ENCODE results near the gene CARD14. TPM values are rescaled to one million over a fixed set of nuclear protein-coding genes. Genes with fewer than 3 reads are reported as not detected.

CARD14 gene
- total RNA-seq, 1 donor from 2014 or later, result not detected

DNA sequence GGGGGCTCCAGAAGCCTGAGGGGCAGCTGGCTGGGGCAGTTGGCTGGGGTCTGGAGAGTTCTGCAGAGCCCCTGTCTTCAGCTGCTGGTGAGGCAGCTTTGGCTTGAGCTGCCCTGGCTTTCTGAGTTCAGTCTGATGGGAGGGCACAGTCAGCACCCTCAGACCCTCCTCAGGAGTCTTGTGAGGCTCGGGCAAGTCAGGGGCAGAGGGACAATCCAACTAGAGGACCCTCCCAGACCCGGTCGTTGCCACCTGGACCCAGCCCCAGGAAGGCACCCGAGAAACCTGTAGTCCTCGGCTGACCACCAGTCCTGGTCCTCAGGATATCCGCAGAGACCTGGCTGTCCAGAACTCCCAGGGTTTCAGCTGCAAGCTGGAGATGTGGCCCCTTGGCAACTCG is 1.9 kb downstream of the CARD14 start:
- no peak for TF ChIP-seq CTCF (IDR thresholded peaks at IDR 0.05; ENCODE audit: unreplicated experiment)
- Mint-ChIP-seq H3K27me3 (peaks cover 3% of the 10 kb centered on the region), H3K4me3 (ENCODE audit: low read depth) (no peak overlapping the region), H3K36me3 (ENCODE audit: insufficient read depth) (no peaks in the 10 kb centered on the region), H3K4me1 (ENCODE audit: low read depth) (no peaks in the 10 kb centered on the region), H3K9me3 (ENCODE audit: low read depth) (peaks cover 4% of the 10 kb centered on the region), H3K27ac (no peak overlapping the region)
- no peak for DNase-seq (ENCODE audit: low spot score, unreplicated experiment)

DNA sequence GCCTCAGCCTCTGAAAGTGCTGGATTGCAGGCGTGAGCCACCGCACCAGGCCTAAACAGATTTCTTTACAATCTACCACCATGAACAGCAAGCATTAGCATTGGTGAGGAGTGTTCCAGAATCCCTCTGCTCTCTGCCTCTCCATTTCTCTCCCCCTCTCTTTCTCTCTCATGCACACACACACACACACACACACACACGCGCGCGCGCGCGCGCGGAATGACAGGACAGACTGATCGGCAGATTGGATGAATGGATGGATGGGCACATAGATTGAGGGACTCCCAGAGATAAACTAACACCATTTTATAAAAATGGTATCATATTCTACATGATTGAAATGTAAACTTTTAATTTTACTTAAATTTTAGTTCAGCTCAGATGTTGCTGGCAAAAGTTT is 3.3 kb downstream of the CARD14 start:
- Mint-ChIP-seq H3K36me3 (ENCODE audit: insufficient read depth) (no peaks in the 10 kb centered on the region), H3K9me3 (ENCODE audit: low read depth) (peaks cover 4% of the 10 kb centered on the region), H3K27ac (no peak overlapping the region), H3K4me3 (ENCODE audit: low read depth) (no peak overlapping the region), H3K27me3 (peaks cover 3% of the 10 kb centered on the region), H3K4me1 (ENCODE audit: low read depth) (no peaks in the 10 kb centered on the region)
- no peak for TF ChIP-seq CTCF (IDR thresholded peaks at IDR 0.05; ENCODE audit: unreplicated experiment)
- no peak for DNase-seq (ENCODE audit: low spot score, unreplicated experiment)

- no peak overlapping the region for H3K27ac Mint-ChIP-seq
- TF ChIP-seq CTCF (IDR thresholded peaks at IDR 0.05; ENCODE audit: unreplicated experiment), result no peak
- no peak for DNase-seq (ENCODE audit: low spot score, unreplicated experiment)
- no peak overlapping the region for H3K4me3 Mint-ChIP-seq (ENCODE audit: low read depth)
- H3K4me1 Mint-ChIP-seq (ENCODE audit: low read depth), result no peaks in the 10 kb centered on the region
- peaks cover 2% of the 10 kb centered on the region for H3K9me3 Mint-ChIP-seq (ENCODE audit: low read depth)
- no peaks in the 10 kb centered on the region for H3K36me3 Mint-ChIP-seq (ENCODE audit: insufficient read depth)
- H3K27me3 Mint-ChIP-seq, result peaks cover 3% of the 10 kb centered on the region
These were observed 4.1 kb downstream of the CARD14 start for GRCh38 chr17:80173916-80174315.

- no peak for TF ChIP-seq CTCF (IDR thresholded peaks at IDR 0.05; ENCODE audit: unreplicated experiment)
- no peaks in the 10 kb centered on the region for H3K9me3 Mint-ChIP-seq (ENCODE audit: low read depth)
- H3K27ac Mint-ChIP-seq, result no peak overlapping the region
- H3K36me3 Mint-ChIP-seq (ENCODE audit: insufficient read depth), result no peaks in the 10 kb centered on the region
- H3K27me3 Mint-ChIP-seq, result peaks cover 3% of the 10 kb centered on the region
- no peaks in the 10 kb centered on the region for H3K4me1 Mint-ChIP-seq (ENCODE audit: low read depth)
- no peak for DNase-seq (ENCODE audit: low spot score, unreplicated experiment)
- H3K4me3 Mint-ChIP-seq (ENCODE audit: low read depth), result no peak overlapping the region
These were observed 6.9 kb downstream of the CARD14 start for GRCh38 chr17:80176757-80177156.

DNA sequence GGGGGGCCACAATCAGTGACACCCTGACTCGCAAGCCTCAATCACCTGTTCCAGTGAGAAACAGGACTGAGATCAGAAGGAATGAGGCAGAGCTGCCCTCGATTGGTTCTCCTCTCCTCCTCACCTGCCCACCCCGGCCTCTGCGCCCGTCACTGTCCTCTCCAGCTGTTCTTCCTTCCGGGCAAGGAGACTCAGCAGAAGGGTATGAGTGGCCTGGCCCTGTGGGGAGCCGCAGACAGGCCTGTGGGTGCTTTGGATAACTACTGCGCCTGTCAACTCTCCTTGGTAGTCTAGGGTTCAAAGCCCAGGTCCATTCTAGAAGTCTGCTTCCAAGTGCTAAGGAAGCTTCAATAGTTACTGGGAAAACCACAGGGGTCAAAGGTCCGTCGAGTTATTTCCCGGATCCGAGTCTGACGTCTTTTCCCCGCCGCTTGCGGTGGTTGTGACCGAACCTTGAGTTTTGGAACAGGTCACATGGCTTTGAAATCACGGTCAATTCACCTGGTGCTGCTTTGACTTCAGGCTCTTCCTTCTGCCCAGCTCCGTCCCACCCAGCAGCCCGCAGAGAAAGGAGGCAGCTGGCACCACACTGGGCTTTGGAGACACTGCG is 8.3 kb downstream of the CARD14 start:
- Mint-ChIP-seq H3K4me1 (ENCODE audit: low read depth) (no peaks in the 10 kb centered on the region), H3K36me3 (ENCODE audit: insufficient read depth) (no peaks in the 10 kb centered on the region), H3K9me3 (ENCODE audit: low read depth) (no peaks in the 10 kb centered on the region), H3K4me3 (ENCODE audit: low read depth) (no peak overlapping the region), H3K27me3 (peaks cover 5% of the 10 kb centered on the region), H3K27ac (no peak overlapping the region)
- no peak for TF ChIP-seq CTCF (IDR thresholded peaks at IDR 0.05; ENCODE audit: unreplicated experiment)
- no peak for DNase-seq (ENCODE audit: low spot score, unreplicated experiment)
